GM18498 (cell line): ENCODE results near the gene NACC2.

Experiments used
- ATAC-seq: cut with Tn5 transposase; IDR thresholded peaks from one replicate; pipeline ENCODE4 v1.9.1; 2021; ENCODE audit warnings: mild to moderate bottlenecking, moderate library complexity; ENCODE audit not compliant: unreplicated experiment

The NACC2 gene

DNA sequence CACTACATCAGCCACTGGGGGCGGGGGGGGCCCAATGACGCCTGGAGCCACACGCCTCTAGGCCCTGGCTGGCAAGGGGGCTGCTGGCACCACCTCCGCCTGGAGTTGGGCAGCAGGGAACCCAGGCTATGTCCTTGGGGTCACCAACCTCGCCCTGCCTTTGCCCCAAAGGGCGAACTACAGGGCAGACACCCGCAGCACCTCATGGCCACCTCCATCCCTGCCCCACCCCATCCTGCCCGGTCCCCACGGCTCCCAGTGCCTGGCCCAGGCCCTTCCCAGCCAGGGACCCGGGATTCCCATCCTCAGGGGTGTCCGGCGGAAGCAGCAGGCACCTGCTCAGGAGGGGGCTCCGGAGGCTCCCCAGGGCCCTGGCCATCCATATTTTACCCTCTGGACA lies 37.0 kb downstream of the NACC2 start:
- no peak for ATAC-seq

DNA sequence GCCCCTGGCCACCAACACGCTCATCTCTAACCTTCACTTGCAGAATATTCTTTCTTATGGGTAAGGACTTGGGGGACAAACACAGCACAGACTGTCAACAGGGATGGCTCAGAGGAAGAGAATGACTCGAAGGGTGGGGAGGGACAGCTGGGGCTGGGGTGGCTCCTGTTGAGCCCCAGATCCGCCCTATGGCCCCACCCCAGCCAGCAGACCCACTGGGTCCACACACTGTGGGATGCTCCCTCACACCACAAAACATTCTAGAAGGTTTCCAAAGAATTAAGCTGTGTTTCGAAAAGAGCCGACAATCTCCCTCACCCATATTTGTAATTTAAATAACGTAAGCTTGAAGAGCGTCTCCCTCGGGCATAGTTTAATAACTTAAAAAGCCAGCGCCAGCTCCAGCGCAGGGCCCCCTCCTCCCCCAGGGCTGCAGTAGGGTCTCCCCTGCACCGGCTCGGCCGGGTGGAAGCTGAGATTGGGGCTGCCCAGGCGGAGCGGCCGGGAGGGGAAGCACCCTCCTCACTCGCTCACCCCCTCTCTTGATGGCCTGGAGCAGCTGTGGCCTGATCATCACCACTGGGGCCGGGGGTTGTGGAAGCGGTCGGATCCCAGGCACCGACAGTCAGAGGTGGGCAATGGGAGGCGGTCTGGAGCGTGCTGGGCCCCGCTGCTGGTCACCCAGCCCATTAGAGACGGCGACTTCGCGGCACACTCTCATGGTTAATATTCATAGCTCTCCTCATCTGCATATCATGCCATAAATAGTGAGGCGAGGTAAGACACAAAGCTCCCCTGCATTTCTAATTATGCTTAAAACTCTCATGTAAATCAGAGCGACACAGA lies 37.6 kb downstream of the NACC2 start:
- ATAC-seq = no peak

GRCh38 chr9:136056546-136057235 lies 38.4 kb downstream of the NACC2 start:
- no peak for ATAC-seq

DNA sequence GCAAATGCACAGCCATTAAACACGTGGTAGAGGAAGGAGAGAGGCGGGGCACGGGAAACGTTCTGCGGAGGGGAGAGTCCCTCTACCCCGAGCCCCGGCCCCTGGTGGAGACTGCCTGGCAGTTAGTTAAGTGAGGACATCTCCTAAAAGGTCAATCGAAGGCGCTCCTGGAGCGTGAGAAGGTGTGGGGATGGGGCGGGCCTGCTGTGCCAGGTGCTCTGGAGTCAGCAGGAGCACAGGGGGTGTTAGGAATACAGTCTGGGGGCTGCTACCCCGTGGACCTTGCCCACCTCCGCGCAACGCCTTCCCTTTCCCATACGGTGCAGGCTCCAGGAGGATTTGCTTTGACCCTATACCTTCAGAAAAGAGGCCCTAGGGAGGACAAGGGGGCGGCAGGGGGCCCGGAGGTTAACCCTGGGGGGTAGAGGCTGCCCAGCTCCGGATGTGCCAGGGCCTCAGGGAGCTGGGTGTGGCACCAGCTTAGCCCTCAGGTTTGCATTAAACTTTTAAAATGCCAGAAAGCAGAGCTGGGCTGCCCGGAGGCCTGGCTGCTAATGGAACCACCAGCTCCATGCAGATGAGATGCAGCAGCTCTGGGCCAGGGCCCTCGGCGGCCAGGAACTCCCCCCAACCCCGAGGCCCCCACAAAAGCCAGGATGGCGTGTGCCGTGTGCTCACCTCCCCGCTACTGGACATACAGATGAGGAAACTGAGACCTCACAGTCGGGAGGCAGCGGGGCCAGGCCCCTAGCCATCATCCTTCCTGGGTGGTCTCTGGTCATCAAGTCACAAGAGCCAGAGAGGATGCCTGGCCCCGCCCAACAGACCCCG lies 39.2 kb downstream of the NACC2 start:
- no peak for ATAC-seq

DNA sequence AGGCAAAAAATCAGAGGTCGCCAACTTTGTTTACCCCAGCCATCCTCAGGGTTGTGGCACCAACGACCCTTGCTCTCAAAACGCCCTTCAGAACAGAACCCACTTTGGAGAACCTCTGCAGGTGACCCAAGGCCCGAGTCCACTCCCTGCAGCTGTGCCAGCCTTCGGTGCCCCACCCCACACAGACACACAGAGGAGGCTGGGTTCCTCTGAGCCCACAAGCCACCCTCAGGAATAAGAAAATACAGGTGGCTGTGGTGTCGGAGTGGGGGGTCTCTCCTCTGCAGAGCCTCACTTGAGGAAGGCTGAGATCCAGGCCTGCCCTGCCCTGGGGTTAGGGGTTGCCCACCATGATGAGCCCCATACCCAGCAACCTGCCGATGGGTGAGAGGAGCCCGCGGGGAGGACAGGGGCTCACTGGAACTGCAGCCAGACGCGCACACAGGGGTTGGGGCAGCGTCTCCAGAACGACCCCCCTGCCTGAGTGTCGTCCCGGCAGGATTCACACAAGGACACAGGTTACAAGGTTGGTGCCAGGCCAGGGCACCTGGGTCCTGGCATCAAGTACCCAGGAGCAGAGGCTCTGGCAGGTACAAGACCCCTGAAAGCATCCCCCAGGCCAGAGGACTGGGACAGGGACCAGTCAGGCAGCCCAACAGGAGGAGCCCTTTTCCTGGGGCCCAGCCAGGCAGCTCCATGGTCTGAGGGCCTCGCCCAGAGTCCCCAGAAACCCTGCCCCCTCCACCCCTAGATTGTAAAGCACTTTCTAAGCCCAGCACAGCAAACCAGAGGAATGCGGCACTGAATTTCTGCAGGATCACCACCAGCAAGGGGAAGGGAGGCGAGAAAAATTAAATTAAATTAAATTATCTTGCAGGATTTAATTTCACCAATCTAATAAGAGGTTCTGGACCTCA lies 40.0 kb downstream of the NACC2 start:
- ATAC-seq = no peak

DNA sequence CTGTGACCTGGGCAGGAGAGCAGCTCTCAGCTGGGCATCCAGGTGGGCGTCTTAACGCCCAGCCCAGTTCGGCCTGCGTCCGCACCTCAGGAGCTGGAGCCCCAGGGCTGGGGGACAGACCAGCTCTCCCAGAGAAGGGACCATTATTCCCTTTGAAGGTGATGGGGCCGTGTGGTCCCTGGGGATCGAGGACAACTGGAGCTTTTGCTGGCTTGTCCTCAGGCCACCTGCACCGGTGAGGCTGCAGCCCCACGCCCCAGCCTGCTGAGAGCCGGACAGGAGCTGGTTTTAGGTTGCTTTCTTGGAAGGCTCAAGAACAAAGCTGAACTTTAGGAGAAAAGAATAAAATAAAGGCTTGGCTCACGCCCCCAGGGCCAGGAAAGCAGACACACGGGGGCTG lies 40.9 kb downstream of the NACC2 start:
- ATAC-seq = no peak

- no peak for ATAC-seq
These were observed 41.3 kb downstream of the NACC2 start for GRCh38 chr9:136053757-136054142.

DNA sequence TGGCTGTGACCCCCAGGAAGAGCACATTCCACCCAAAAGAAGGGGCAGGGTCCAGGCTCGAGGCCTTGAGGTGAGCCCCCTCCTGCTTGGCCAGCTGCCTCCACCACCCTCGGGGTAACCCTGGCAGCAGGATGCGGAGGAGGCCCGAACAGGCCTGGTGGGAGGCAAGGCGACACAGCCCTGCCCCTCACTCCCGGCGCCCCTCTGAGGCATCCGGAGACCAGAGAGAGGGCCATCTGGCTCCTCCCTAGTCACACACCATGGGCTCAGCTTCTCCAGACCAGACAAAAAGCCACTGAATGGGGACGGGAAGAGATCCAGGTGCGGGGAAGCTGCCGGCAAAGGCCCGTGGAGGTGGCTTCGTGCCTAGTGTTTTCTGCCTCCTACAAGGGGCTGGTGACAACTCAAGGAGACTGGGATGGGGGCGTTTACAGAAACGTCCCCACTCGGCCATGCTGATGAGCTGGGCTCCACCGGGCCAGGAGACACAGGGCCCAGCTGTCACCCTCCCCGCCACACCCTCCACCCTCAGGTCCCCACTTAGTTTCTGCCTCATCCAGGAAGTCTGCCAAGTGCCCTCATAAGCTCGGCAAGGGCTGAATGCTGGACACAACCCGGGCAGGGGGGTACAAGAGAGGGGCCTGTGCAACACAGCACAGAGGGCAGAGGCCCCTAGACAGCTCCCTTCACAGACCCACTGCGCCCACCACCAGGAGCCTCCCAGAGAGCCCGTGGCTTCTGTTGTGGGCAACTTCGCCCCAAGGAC lies 41.9 kb downstream of the NACC2 start:
- ATAC-seq = no peak

DNA sequence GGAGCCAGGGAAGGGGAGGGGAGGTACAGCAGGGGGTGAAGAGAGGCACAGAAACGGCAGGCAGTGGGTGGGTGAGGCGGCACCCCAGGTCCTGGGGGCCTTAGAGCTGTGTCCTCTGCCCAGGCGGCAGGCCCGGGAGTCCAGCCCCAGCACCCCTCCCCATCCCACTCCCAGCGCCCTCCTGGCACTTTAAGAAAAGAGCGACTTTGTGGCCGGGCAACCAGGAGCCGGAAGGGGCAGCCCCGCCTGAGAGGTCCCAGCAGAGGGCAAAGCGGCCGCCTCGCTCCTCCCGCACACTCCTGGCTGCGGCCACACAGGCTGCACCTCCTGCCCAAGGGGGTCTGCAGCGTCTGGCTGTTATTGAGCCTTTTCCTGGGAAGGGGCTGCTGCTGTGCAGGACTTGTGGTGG lies 42.6 kb downstream of the NACC2 start:
- no peak for ATAC-seq

DNA sequence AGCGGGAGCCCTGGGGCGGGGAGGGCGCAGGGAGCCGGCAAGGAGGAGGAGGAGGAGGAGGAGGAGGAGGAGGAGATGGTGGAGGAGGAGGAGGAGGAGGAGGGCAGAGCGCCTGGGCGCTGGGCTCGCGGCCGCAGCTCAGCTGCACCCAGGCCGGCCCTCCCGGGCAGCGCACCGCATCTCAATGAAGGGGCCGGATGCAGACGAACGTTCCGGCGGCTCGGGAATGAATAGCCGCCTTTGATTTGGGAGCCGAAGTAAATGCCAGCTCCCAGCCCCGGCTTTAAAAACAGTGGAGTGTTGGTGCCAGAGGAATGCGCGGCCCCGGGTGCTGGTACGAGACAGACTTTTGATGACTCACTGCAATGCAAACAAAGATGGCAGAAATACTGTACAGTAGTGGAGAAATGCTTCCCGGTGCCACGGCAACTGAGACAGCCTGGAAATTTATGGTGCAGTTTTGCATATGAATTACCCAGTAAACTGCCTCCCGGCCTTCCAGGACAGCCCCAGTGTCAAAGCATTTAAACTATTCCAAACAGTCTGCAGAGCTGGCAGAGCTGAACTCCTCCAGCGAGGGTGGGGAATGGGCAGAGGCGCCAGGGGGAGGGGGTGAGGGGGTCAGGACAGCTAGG lies 43.1 kb downstream of the NACC2 start:
- ATAC-seq = no peak

DNA sequence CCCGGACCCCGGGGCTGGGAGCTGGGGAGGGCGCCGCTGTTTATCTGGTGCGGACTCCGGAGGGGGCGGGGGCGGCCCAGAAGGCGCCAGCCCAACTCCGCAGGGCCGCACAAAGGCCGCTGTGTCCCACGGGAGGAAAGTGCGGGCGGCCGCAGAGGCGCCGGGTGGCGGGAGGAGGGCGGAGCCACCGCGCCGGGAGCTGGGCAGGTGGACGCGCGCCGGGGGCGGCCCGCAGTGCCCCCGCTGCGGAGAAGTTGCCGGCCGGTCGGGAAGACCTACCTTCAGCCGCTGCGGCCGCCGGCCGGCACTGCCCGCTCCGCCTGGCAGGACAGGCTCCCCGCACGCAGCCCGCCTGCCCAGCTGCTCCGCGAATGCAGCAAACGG lies 43.6 kb downstream of the NACC2 start:
- no peak for ATAC-seq

- no peak for ATAC-seq
These were observed 44.2 kb downstream of the NACC2 start for GRCh38 chr9:136050701-136051452.

- ATAC-seq = no peak
These were observed 44.8 kb downstream of the NACC2 start for GRCh38 chr9:136050266-136050700.

DNA sequence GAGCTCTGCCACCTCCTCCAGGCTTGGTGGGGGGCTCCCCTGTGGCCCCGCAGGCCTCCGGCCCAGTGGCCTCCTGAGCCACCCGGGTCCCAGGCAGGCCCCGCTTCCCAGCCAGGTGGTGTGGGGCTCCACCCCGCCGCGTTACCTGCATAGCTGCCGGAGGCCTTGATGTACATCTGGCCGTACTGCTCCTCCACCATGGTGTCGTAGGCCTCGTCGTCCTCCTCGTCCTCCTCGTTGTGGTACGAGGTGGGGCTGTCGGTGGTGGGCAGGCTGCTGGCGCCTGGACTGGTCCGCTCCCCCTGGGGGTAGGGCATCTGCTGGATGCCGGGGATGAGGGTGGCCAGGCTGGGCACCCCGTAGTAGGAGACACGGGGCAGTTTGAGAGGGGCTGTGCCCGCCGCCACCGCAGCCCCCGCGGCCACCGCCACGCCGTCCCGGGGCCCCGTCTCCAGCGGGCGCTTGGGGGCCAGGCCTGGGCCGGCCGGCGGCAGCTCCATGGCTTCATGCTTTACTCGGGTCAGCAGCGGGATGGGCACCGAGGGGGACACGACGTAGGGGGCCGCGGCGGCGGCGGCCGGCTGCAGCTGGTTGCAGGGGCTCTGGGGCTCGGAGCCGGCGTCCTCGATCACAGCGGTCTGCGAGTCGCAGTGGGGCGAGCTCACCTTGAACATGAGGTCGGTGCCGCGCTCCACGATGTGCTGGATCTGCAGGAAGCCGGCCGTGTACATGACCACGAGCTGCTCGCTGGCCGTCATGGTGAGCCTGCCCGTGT lies 45.4 kb downstream of the NACC2 start:
- no peak for ATAC-seq

DNA sequence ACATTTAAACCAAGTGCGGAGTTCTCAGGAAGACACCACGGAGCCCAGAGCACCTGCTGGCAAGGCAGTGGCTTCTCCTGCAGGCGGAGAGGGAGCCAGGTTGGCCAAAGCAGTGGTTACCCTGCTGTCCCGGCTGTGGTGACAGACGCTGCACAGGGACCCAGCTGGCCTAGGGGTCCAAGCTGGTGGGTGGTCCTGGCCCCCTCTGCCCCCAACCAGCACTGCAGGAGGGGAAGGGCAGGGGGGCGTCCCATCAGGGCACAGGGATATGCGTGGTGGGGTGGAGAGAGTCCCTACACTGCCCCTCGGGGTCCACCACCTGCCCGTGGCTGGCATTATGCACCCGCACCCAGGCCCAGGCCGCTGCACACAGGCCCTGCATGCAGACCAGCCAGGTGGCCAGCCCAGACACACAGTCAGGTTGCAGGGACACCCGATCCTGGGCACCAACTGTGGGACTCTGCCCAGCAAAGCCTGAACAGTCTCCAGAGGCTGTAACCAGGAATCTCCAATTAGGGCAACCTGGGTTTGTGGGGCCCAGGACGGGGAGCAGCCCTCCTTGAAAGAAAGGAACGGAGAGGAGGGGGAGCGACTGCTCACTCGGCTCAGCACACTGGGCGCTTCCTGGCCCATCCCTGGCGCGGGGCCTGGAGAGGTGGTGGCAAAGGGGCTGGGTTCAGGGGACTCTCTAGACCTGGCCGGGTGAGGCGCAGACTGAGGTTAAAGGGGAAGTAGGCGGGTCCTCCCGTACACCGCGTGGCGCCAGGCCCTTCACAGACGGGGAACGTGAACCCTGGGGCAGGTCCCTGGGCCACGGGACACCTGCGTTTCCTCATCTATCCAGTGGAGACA lies 46.3 kb downstream of the NACC2 start:
- no peak for ATAC-seq

GRCh38 chr9:136047775-136048559 lies 47.1 kb downstream of the NACC2 start:
- no peak for ATAC-seq
